Upper lobe of left lung (tissue), 4 donors: ENCODE data around the gene LMBR1.

ENCODE experiments used
- EP300 ChIP-seq, 4 donors: sonication (generic); formaldehyde crosslinking; IDR thresholded peaks; one replicate each; pipeline ENCODE4 v1.5.1; 2017; ENCODE audit warnings: antibody characterized with exemption in 4 of 4, control low read depth in 2 of 4
- POLR2A ChIP-seq, 4 donors: fragments of 450-650 bp; IDR thresholded peaks; one replicate each; pipeline ENCODE4 v1.5.1; 2016 to 2017; ENCODE audit warnings: antibody characterized with exemption in 4 of 4, mild to moderate bottlenecking in 2 of 4
- TF ChIP-seq, protein P1 (sequence below), 6 experiments: fragments of 450-650 bp in 4 of 6; fragments of 200-600 bp in 2 of 6; sonication (generic) in 2 of 6; IDR thresholded peaks; one replicate each; pipeline ENCODE4 v1.5.1; 2016 to 2019; ENCODE audit warnings: antibody characterized with exemption in 6 of 6

DNA sequence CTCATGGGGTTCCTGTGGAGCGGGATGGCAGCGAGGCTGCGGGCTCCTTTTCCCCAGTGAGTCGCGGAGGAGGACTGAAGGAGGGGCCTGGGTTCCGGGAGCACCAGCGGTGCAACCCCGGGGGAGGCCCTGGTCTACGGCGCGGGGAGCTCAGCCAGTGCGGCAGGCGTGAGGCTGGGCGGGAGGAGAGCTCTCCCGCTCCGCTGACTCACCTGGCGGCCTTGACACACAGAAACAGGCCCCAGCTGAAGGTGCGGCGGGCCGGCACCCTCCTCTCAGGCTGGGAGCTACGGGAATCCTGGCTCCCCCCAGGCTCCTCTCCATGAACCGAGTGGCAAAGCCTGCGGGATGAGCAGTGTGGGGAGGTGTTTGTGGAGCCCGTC, 49.7 kb upstream of the LMBR1 start:
- TF ChIP-seq, protein P1, sequence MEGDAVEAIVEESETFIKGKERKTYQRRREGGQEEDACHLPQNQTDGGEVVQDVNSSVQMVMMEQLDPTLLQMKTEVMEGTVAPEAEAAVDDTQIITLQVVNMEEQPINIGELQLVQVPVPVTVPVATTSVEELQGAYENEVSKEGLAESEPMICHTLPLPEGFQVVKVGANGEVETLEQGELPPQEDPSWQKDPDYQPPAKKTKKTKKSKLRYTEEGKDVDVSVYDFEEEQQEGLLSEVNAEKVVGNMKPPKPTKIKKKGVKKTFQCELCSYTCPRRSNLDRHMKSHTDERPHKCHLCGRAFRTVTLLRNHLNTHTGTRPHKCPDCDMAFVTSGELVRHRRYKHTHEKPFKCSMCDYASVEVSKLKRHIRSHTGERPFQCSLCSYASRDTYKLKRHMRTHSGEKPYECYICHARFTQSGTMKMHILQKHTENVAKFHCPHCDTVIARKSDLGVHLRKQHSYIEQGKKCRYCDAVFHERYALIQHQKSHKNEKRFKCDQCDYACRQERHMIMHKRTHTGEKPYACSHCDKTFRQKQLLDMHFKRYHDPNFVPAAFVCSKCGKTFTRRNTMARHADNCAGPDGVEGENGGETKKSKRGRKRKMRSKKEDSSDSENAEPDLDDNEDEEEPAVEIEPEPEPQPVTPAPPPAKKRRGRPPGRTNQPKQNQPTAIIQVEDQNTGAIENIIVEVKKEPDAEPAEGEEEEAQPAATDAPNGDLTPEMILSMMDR (IDR thresholded peaks at IDR 0.05), result no peak
- TF ChIP-seq POLR2A (IDR thresholded peaks at IDR 0.05), result no peak
- TF ChIP-seq EP300 (IDR thresholded peaks at IDR 0.05), result no peak
